Retina (tissue), 1 donor: ENCODE data around the gene SCN2B.

Source experiments
- DNase-seq: peaks from one replicate; pipeline ENCODE4 v3.0.0-alpha.2; 2016

The SCN2B gene

DNA sequence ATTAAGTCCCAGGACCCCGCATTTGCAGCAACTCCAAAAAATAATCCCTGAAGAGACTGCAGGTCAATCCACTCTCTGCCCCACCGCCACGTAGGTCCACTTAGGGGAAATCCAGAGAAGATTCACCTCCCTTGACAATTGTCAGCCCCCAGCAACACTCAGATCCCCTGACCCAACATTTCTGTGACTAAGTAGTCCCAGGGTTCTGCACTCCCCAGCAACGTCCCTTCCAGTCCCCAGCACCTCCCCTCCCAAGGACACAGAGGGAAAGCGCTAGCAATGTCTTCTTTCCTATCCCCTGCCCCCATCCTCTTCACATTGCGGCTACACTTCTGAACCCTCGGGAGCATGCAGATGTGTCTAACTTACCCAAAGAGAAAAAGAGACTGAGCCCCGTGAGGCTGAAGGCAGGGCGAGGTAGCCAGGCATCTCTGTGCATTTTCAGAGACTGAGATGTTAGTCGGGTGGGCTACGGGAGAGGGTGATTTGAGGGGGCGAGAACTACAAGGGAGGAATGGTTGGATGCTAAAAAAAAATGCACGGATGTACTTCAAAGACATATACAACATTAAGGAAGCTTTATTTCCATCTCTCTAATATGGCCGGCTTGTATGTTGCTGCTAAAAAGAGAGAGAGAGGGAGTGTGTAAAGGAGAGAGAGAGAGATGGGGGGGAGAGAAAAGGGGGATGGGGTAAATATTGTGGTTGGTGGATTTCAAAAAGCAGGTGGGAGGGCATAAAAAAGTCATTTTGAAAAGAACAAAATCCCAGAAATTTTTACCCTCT lies at the start of gene SCN2B:
TSS of gene SCN2B (minus strand) at position 647 of the 785 bp plus-strand sequence. CDS start at position 439, 208 bp downstream.
- peak; percentile 63 for DNase-seq

DNA sequence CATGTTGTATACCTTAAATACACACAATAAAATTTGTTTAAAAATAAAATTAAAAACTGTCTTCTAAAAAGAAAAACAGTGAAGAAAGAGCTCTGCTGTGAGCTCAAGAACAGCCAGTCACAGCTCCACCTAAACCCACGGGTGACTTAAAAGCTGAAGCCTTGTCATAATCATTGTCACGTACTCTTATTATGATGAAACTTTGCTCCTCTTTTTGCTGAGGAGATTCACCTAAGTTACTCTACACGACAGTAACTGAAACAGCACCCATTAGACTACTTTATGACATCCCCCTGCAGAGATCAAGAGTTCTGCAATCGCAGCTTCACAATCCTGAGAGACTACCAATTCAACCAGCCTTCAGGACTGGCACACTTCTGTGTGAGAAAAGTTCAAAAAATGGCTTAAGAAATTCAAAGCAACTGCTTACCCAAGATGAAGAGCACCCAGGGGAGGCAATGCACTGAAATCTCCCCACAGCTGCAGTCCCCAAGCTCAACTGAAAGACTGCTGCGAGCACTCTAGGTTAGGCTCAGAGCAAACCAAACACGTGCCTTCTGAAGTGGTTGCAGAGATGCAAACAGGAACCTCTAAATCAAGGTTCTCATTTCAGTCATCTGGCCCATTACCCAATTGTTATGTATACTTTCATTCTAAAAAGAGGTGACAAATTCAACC lies 48.2 kb upstream of the SCN2B start, which contains the start of gene JAML:
TSS of gene JAML (minus strand) at position 501 of the 678 bp plus-strand sequence. CDS start 10,145 bp downstream, outside the sequence.
- DNase-seq = no peak

- no peak for DNase-seq
These were observed 47.6 kb upstream of the SCN2B start for GRCh38 chr11:118223992-118224391.

DNA sequence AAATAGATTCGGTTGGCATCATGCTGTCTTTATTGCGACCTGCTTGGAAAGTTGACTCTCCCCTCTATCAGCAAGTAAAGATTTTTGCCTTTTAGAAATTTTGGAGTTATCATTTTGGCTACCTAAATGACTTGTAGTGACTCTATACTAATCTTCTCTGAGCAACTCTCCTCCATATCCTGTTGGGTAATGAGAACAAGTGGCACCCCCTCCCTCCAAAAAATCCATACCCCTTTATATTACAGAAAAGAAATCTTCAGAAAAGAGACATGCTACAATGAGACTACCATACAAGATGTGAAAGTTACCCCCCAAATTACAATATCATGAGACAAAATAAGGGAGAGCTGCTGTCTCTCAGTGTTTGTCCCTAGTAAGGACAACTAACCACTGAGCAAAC lies 47.1 kb upstream of the SCN2B start:
- no peak for DNase-seq

- no peak for DNase-seq
These were observed 46.0 kb upstream of the SCN2B start for GRCh38 chr11:118222437-118222836.

GRCh38 chr11:118221419-118221818 lies 45.0 kb upstream of the SCN2B start:
- no peak for DNase-seq

DNA sequence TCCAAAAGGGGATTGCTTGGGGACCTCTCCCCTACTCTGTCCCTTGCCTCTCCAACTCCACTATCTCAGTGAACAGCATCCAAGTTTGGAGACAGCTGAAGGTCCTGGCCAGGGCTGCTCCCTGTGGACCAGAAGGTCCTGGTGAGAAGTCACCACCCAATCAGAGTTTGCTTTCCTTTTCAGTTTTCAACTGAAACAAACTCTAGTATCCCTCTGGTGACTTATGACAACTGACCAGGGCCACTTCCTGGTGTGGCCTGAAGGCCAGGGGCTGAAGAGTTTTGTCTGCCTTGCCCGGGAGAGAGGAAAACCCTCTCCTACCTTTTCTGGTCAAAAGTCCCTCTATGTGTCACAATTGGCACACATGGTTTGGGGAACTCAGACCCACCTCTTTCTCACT lies 43.3 kb upstream of the SCN2B start:
- no peak for DNase-seq

GRCh38 chr11:118219244-118219643 lies 42.8 kb upstream of the SCN2B start:
- no peak for DNase-seq

DNA sequence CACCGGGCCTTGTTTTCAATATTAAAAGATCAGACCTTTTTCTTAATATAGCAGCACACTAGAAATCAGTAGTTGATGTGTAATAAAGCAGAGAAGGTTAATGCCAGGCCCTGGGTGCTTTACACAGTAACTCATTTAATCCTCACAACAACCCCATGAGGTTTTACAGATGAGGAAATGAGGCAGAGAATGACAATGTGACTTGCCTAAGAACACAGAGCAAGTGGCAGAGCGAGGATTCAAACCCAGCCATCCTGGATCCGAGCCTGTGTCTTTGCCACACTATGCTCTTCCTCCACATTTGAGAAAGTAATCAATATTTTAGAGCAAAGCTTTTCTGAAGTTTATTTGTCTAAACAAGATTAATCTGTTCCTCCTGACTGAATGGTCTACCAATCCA lies 41.1 kb upstream of the SCN2B start:
- DNase-seq = no peak

DNA sequence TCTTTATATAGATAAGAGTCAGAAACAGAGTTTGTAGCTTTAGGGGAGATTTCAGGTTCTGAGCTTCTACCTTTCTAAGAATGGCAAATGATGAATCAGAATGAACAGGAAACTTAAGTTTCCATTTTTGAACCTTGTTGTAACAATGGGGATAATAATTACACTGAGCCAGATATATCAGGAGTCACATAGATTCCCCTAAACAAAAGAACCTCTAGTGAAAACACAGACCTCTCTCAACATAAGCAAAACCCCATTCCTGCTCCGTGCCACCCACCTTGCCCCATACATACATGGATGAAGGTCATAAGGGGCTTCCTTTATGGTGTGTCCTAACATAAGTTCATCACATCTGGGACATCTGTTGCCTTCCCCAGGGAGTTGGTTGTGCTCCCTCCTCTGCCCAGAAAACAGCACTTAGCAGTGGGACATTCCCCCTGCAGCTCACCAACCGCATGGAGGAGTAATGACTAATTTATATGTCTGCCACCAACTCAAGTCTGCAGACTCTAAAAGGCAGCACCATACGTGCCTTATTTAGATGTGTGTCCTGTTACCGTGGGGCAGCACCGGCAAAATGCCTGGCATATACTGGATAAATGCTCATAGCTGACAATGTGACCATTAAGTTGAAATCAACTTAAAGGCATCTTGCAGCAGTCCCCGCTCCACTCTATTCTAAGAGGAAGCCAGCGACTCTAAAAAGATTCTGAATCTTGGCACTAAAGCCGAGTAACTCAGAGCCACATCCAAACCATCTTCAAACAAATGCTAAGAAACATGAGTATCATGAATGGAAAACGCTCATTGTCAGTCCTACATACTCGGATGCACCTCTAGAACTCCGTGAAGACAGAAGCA lies 40.4 kb upstream of the SCN2B start:
- no peak for DNase-seq

- no peak for DNase-seq
These were observed 39.3 kb upstream of the SCN2B start for GRCh38 chr11:118215765-118216164.

DNA sequence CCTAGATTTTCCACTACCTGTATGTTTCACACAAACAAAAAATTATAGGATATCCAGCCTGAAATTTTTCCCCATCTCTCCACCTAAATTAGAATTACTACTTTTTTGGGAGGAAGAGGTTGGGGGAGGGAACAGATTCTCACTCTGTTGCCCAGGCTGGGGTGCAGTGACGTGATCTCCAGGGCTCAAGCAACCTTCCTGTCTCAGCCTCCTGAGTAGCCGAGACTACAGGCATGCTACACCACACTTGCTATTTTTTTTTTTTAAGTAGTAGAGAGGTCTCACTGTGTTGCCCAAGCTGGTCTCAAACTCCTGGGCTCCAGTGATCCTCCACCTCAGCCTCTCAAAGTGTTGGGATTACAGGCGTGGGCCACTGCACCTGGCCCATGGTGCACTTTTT lies 38.8 kb upstream of the SCN2B start:
- no peak for DNase-seq

GRCh38 chr11:118214210-118214914 lies 37.9 kb upstream of the SCN2B start:
- no peak for DNase-seq

- DNase-seq = no peak
These were observed 37.3 kb upstream of the SCN2B start for GRCh38 chr11:118213781-118214180.

DNA sequence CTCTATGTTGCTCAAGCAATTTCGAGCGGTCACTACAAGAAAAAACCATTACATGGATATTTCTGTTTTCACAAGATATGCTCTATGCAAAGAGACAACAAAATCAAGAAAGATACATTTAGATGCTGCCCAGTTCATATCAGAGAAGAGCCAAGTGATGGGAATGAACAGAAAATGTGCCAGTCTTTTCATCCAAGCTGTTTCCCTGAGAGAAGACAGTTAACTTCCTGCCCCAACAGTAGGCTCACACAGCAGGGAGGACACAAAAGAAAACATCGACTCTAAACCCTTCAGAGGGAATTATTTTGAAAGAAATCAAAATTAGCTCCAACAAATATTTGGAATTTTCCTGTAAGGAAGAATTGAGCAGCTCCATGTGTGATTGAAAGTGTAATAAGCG lies 36.8 kb upstream of the SCN2B start:
- DNase-seq = no peak

- no peak for DNase-seq
These were observed 36.3 kb upstream of the SCN2B start for GRCh38 chr11:118212781-118213191.

GRCh38 chr11:118212131-118212725 lies 35.8 kb upstream of the SCN2B start:
- no peak for DNase-seq

DNA sequence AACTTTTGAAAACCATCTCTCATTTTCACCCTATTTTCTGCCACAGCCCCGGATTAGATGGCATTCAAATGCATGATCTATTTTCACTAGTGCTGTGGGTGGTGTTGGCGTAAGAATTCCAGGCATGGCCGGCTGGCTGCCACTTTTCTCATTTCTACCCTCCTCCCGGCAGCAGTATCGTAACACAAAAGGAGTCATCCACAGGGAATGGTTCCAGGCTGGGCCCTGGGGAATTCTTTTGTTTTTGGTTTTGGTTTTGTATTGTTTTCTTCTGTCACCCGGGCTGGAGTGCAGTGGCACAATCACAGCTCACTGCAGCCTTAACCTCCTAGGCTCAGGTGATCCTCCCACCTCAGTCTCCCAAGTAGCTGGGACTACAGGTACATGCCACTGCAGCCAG lies 34.6 kb upstream of the SCN2B start:
- DNase-seq = no peak

- no peak for DNase-seq
These were observed 33.9 kb upstream of the SCN2B start for GRCh38 chr11:118210323-118210722.

GRCh38 chr11:118209033-118209432 lies 32.6 kb upstream of the SCN2B start:
- DNase-seq = no peak

GRCh38 chr11:118207079-118207478 lies 30.6 kb upstream of the SCN2B start:
- no peak for DNase-seq

- DNase-seq = no peak
These were observed 30.1 kb upstream of the SCN2B start for GRCh38 chr11:118206391-118207031.
